ENCODE results near the gene ZBTB11.
A peak's percentile ranks its signal among the peaks of the same experiment; 100 is the strongest.
"Not testable (repeated sequence)": the region's sequence is repeated elsewhere in the genome, so short reads cannot be mapped to it uniquely, and the experiment has no call there.

The ZBTB11 gene

DNA sequence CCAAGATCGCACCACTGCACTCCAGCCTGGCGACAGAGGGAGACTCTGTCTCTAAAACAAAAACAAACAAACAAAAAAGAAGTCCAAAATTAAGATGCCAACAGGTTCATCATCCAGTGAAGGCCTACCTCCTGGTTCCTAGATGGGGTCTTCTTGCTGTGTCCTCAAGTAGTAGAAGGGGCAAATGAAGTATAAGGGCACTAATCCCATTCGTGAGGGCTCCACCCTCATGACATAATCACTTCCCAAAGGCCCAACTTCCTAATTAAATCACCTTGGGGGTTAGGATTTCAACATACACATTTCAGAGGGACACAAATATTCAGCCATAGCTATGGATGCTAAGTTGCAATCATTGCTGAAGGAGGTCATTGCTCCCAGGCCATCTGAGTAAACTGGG lies 57.2 kb downstream of the ZBTB11 start:
- Histone ChIP-seq H3K9ac (ENCODE audit: low read depth, low read length) (no peak overlapping the region), H3K36me3 (ENCODE audit: control insufficient read depth, insufficient read depth, low read length) (no peaks in the 10 kb centered on the region), H3K4me3 (ENCODE audit: low read depth, low read length) (no peak overlapping the region), H3K27me3 (ENCODE audit: control insufficient read depth, insufficient read depth, low read length) (no peaks in the 10 kb centered on the region), H3K4me1 (ENCODE audit: control insufficient read depth, insufficient read depth, low read length) (no peaks in the 10 kb centered on the region), H3K9me3 (ENCODE audit: control insufficient read depth, insufficient read depth, low read length) (no peaks in the 10 kb centered on the region)

DNA sequence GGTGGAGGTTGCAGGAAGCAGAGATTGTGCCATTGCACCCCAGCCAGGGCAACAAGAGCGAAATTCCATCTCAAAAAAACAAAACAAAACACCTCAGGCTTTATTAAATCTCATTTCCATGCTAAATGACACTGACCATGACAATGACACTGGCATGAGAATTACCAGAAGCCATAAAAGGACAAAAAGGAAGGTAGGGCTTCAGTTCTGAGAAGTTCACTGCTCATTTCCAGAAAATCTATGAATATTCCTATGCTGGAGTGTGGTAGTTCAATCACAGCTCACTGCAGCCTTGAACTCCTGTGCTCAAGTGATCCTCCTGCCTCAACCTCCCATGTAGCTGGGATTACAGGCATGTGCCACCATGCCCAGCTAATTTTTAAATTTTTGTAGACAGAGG lies 58.2 kb downstream of the ZBTB11 start:
- Histone ChIP-seq H3K9me3 (ENCODE audit: control insufficient read depth, insufficient read depth, low read length) (no peaks in the 10 kb centered on the region), H3K36me3 (ENCODE audit: control insufficient read depth, insufficient read depth, low read length) (no peaks in the 10 kb centered on the region), H3K9ac (ENCODE audit: low read depth, low read length) (no peak overlapping the region), H3K4me1 (ENCODE audit: control insufficient read depth, insufficient read depth, low read length) (no peaks in the 10 kb centered on the region), H3K27me3 (ENCODE audit: control insufficient read depth, insufficient read depth, low read length) (no peaks in the 10 kb centered on the region), H3K4me3 (ENCODE audit: low read depth, low read length) (no peak overlapping the region)

DNA sequence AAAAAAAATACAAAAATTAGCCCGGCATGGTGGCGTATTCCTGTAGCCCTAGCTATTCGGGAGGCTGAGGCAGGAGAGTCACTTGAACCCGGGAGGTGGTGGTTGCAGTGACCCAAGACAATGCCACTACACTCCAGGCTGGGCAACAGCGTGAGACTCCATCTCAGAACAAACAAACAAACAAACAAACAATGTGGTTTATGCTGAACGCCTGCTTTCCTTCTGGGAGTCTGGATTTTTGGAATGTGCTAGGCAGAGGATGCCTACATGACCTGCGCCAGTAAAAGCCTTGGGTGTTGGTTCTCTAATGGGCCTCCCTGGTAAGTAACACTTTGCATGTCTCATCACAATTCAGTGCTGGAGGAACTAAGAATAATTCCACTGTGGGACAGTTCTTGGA lies 59.5 kb downstream of the ZBTB11 start:
- no peaks in the 10 kb centered on the region for H3K9me3 ChIP-seq (ENCODE audit: control insufficient read depth, insufficient read depth, low read length)
- H3K27me3 ChIP-seq (ENCODE audit: control insufficient read depth, insufficient read depth, low read length), result no peaks in the 10 kb centered on the region
- H3K4me1 ChIP-seq (ENCODE audit: control insufficient read depth, insufficient read depth, low read length), result no peaks in the 10 kb centered on the region
- H3K36me3 ChIP-seq (ENCODE audit: control insufficient read depth, insufficient read depth, low read length), result no peaks in the 10 kb centered on the region
- H3K4me3 ChIP-seq (ENCODE audit: low read depth, low read length), result no peak overlapping the region
- H3K9ac ChIP-seq (ENCODE audit: low read depth, low read length), result no peak overlapping the region

DNA sequence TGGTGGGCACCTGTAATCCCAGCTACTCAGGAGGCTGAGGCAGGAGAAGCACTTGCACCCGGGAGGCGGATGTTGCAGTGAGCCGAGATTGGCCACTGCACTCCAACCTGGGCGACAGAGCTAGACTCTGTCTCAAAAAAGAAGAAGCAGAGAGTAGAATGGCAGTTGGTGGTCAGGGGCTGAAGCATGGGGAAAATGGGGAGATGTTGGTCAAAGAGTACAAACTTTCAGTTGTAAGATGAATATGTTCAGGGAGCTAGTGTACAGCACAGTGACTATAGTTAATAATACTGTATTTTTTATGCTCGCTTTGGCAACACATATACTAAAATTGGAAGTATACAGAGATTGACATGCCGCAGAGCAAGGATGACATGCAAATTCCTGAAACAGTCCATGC lies 61.4 kb downstream of the ZBTB11 start:
- Histone ChIP-seq H3K4me1 (ENCODE audit: control insufficient read depth, insufficient read depth, low read length) (no peaks in the 10 kb centered on the region), H3K9ac (ENCODE audit: low read depth, low read length) (no peak overlapping the region), H3K9me3 (ENCODE audit: control insufficient read depth, insufficient read depth, low read length) (no peaks in the 10 kb centered on the region), H3K36me3 (ENCODE audit: control insufficient read depth, insufficient read depth, low read length) (no peaks in the 10 kb centered on the region), H3K4me3 (ENCODE audit: low read depth, low read length) (no peak overlapping the region), H3K27me3 (ENCODE audit: control insufficient read depth, insufficient read depth, low read length) (no peaks in the 10 kb centered on the region)

DNA sequence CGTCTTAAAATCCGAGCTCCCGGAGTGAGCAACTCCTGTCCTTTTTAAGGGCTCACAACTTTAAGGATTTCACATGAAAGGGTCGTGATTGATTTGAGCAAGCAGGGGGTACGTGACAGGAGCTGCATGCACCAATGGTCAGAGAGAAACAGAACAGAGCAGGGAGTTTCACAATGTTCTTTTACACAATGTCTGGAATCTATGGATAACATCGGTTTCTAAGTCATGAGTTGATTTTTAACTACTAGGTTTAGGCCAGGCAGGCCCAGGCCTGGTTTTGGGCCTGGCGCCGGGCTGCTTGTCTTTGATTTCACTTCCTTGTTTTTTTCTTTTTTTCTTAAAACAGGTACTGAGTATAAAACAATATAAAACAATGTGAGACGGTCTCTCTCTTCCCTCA lies 63.9 kb downstream of the ZBTB11 start:
- not testable (repeated sequence) for H3K36me3 ChIP-seq (ENCODE audit: control insufficient read depth, insufficient read depth, low read length); H3K4me1 ChIP-seq (ENCODE audit: control insufficient read depth, insufficient read depth, low read length); H3K4me3 ChIP-seq (ENCODE audit: low read depth, low read length); H3K9me3 ChIP-seq (ENCODE audit: control insufficient read depth, insufficient read depth, low read length); H3K9ac ChIP-seq (ENCODE audit: low read depth, low read length); H3K27me3 ChIP-seq (ENCODE audit: control insufficient read depth, insufficient read depth, low read length)

DNA sequence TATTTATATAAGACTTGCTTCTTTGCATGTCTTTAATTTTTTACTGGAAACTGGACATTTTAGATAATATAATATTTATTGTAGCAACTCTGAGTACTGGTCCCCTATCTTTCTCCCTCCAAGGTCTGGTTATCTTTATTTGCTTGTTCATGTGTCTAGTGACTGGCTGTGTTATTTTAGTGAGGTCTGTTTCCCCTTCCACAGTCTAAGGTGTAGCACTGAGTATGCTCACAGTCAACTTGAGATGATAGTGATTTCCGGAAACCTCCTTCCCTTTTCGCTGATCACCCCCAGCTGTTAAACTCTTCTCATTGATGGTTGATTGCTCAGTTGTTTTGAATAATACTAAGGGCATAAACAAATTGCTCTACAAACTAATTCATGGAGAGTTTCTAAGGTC lies 65.9 kb downstream of the ZBTB11 start:
- Histone ChIP-seq H3K9ac (ENCODE audit: low read depth, low read length) (no peak overlapping the region), H3K9me3 (ENCODE audit: control insufficient read depth, insufficient read depth, low read length) (no peaks in the 10 kb centered on the region), H3K4me3 (ENCODE audit: low read depth, low read length) (no peak overlapping the region), H3K36me3 (ENCODE audit: control insufficient read depth, insufficient read depth, low read length) (no peaks in the 10 kb centered on the region), H3K4me1 (ENCODE audit: control insufficient read depth, insufficient read depth, low read length) (no peaks in the 10 kb centered on the region), H3K27me3 (ENCODE audit: control insufficient read depth, insufficient read depth, low read length) (no peaks in the 10 kb centered on the region)

DNA sequence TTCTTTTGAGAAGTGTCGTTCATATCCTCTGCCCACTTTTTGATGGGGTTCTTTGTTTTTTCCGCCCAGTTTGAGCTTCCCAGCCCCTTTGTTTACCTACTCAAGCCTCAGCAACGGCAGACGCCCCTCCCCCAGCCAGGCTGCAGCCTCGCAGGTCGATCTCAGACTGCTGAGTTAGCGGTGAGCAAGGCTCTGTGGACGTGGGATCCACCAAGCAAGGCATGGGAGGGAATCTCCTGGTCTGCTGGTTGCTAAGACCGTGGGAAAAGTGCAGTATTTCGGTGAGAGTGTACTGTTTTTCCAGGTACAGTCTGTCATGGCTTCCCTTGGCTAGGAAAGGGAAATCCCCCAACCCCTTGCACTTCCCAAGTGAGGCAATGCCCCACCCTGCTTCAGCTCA lies 71.5 kb downstream of the ZBTB11 start:
- Histone ChIP-seq H3K4me3 (ENCODE audit: low read depth, low read length) (peak overlapping the region; percentile 54), H3K9ac (ENCODE audit: low read depth, low read length) (peak overlapping the region; percentile 81)
- H3K9me3 ChIP-seq (ENCODE audit: control insufficient read depth, insufficient read depth, low read length); H3K4me1 ChIP-seq (ENCODE audit: control insufficient read depth, insufficient read depth, low read length); H3K27me3 ChIP-seq (ENCODE audit: control insufficient read depth, insufficient read depth, low read length); H3K36me3 ChIP-seq (ENCODE audit: control insufficient read depth, insufficient read depth, low read length): not testable (repeated sequence)

DNA sequence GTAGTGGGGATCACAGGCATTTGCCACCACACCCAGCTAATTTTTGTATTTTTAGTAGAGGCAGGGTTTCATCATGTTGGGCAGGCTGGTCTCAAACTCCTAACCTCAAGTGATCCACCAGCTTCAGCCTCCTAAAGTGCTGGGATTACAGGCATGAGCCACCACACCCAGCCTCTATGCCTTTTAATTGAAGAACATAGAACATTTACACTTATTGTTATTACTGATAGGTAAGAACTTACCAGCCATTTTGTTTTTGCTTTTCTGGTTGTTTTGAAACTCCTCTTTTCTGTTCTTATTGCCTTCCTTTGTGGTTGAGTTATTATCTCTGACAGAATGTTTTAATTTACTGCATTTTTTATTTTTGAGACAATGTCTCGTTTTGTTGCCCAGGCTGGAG lies 73.7 kb downstream of the ZBTB11 start:
- no peaks in the 10 kb centered on the region for H3K27me3 ChIP-seq (ENCODE audit: control insufficient read depth, insufficient read depth, low read length)
- H3K36me3 ChIP-seq (ENCODE audit: control insufficient read depth, insufficient read depth, low read length), result no peaks in the 10 kb centered on the region
- no peaks in the 10 kb centered on the region for H3K4me1 ChIP-seq (ENCODE audit: control insufficient read depth, insufficient read depth, low read length)
- H3K9ac ChIP-seq (ENCODE audit: low read depth, low read length), result no peak overlapping the region
- H3K4me3 ChIP-seq (ENCODE audit: low read depth, low read length), result no peak overlapping the region
- H3K9me3 ChIP-seq (ENCODE audit: control insufficient read depth, insufficient read depth, low read length), result no peaks in the 10 kb centered on the region

DNA sequence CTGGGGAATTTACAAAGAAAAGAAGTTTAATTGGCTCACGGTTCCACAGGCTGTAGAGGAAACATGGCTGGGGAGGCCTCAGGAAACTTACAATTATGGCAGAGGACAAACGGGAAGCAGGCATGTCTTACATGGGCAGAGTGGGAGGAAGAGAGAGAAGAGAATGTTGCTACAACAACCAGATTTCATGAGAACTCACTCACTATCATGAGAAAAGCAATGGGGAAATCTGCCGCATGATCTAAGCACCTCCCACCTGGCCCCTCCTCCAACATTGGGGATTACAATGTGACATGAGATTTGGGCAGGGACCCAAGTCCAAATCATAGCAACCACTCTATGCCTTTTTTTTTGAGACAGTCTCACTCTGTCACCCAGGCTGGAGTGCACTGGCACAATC lies 74.2 kb downstream of the ZBTB11 start:
- no peaks in the 10 kb centered on the region for H3K36me3 ChIP-seq (ENCODE audit: control insufficient read depth, insufficient read depth, low read length)
- no peaks in the 10 kb centered on the region for H3K9me3 ChIP-seq (ENCODE audit: control insufficient read depth, insufficient read depth, low read length)
- H3K4me1 ChIP-seq (ENCODE audit: control insufficient read depth, insufficient read depth, low read length), result no peaks in the 10 kb centered on the region
- H3K27me3 ChIP-seq (ENCODE audit: control insufficient read depth, insufficient read depth, low read length), result no peaks in the 10 kb centered on the region
- H3K9ac ChIP-seq (ENCODE audit: low read depth, low read length), result no peak overlapping the region
- no peak overlapping the region for H3K4me3 ChIP-seq (ENCODE audit: low read depth, low read length)

Measured in iPS-15b (cell line).